RWPE2 (cell line): ENCODE results near the gene PTPRN2.

Experiments
- ATAC-seq: fragments of 200-7000 bp; cut with Tn5 transposase; 3 replicates; pipeline ENCODE4 v1.9.1; 2021; ENCODE audit warnings: low read depth
- DNase-seq: peaks from one replicate; pipeline ENCODE4 v3.0.0-alpha.2; 2020; ENCODE audit warnings: low spot score
- H3K27ac ChIP-seq: fragments of 450-650 bp; 2 replicates; pipeline ENCODE4 v1.5.1; 2017; ENCODE audit warnings: mild to moderate bottlenecking; ENCODE audit not compliant: poor library complexity, severe bottlenecking
- H3K27me3 ChIP-seq: fragments of 250-450 bp; sonication (Bioruptor Pico); 2 replicates; pipeline ENCODE4 v1.5.1; 2021; ENCODE audit warnings: mild to moderate bottlenecking, moderate library complexity; ENCODE audit not compliant: insufficient read depth, poor library complexity, severe bottlenecking
- H3K36me3 ChIP-seq: fragments of 250-450 bp; sonication (Bioruptor Pico); 2 replicates; pipeline ENCODE4 v1.5.1; 2020; ENCODE audit warnings: low read depth, mild to moderate bottlenecking, moderate library complexity
- H3K4me1 ChIP-seq: fragments of 250-450 bp; sonication (Bioruptor Pico); 2 replicates; pipeline ENCODE4 v1.5.1; 2021; ENCODE audit warnings: mild to moderate bottlenecking, moderate library complexity; ENCODE audit not compliant: insufficient read depth, poor library complexity, severe bottlenecking
- H3K4me3 ChIP-seq: fragments of 250-450 bp; sonication (Bioruptor Pico); 2 replicates; pipeline ENCODE4 v1.5.1; 2021; ENCODE audit warnings: mild to moderate bottlenecking, moderate library complexity; ENCODE audit not compliant: severe bottlenecking
- H3K9me3 ChIP-seq: fragments of 250-450 bp; sonication (Bioruptor Pico); 2 replicates; pipeline ENCODE4 v1.5.1; 2021; ENCODE audit warnings: mild to moderate bottlenecking, moderate library complexity; ENCODE audit not compliant: severe bottlenecking
- TF ChIP-seq, protein P1 (sequence below): fragments of 450-650 bp; IDR thresholded peaks from one replicate; pipeline ENCODE4 v1.5.1; 2017; ENCODE audit warnings: mild to moderate bottlenecking, moderate library complexity; ENCODE audit not compliant: poor library complexity, severe bottlenecking

PTPRN2 gene

DNA sequence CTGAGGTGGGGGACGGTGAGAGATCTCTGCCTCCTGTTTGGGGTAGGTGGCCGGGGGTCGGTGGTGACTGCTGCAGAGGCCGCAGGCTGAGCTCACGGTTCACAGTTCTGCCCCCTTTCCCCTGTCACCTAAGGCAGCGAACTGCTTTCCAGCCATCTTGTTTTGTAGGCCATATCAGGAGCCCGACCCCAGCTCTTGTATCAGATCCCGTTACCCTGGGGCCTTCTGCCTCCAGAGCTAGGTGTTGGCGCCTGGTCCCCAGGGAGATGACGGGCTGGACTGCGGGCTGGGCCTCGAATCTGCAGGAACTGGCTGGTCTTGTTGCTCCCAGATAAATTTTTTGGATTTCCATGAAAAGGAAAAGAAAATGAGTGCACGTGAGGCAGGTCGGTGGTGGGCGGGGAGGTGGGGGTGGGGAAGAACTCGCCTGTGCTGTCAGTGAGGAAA lies 1067.8 kb downstream of the PTPRN2 start:
- DNase-seq (peak; percentile 41), ATAC-seq (no peak)
- no peaks in the 10 kb centered on the region for H3K9me3 ChIP-seq
- TF ChIP-seq, protein P1, sequence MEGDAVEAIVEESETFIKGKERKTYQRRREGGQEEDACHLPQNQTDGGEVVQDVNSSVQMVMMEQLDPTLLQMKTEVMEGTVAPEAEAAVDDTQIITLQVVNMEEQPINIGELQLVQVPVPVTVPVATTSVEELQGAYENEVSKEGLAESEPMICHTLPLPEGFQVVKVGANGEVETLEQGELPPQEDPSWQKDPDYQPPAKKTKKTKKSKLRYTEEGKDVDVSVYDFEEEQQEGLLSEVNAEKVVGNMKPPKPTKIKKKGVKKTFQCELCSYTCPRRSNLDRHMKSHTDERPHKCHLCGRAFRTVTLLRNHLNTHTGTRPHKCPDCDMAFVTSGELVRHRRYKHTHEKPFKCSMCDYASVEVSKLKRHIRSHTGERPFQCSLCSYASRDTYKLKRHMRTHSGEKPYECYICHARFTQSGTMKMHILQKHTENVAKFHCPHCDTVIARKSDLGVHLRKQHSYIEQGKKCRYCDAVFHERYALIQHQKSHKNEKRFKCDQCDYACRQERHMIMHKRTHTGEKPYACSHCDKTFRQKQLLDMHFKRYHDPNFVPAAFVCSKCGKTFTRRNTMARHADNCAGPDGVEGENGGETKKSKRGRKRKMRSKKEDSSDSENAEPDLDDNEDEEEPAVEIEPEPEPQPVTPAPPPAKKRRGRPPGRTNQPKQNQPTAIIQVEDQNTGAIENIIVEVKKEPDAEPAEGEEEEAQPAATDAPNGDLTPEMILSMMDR: no peak
- H3K27ac ChIP-seq: no peak overlapping the region
- H3K4me3 ChIP-seq: no peak overlapping the region
- H3K27me3 ChIP-seq: peaks cover 15% of the 10 kb centered on the region
- no peaks in the 10 kb centered on the region for H3K36me3 ChIP-seq
- no peaks in the 10 kb centered on the region for H3K4me1 ChIP-seq

- Histone ChIP-seq H3K27me3 (peaks cover 18% of the 10 kb centered on the region), H3K9me3 (no peaks in the 10 kb centered on the region), H3K27ac (no peak overlapping the region), H3K4me1 (no peaks in the 10 kb centered on the region), H3K4me3 (no peak overlapping the region), H3K36me3 (no peaks in the 10 kb centered on the region)
- ATAC-seq (no peak), DNase-seq (peak; percentile 14)
- TF ChIP-seq, protein P1: no peak
Observed at GRCh38 chr7:157519246-157519645, 1068.4 kb downstream of the PTPRN2 start.

DNA sequence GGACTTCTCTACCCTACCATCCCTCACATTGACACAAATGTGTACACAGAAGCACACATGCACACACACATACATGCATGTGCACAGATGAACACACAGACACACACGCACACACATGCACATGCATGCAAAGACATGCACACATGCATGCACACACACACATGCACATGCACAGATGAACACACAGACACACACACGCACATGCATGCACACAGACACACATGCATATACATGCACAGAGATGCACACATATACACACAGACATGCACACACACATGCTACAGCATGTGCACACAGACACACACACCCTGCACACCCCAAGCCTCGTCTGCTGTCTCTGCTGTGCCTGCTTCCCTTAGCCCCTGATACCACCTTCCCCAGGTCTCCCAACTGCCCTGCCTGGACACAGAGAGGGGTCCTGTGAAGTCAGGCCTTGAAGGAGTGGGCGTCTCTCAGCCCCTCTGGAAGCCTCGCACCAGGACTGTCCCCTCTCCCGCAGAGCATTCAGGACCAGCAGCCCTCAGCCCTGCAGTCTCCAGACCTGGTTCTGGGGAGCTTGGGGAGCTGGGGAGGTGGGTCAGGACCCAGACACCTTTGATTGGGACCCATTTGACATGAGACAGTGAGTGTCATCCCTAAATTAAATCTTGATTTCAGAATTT lies 1069.0 kb downstream of the PTPRN2 start:
- ATAC-seq (no peak), DNase-seq (peak; percentile 39)
- H3K9me3 ChIP-seq: no peaks in the 10 kb centered on the region
- TF ChIP-seq, protein P1: no peak
- peaks cover 20% of the 10 kb centered on the region for H3K27me3 ChIP-seq
- no peak overlapping the region for H3K4me3 ChIP-seq
- H3K4me1 ChIP-seq: no peaks in the 10 kb centered on the region
- H3K36me3 ChIP-seq: no peaks in the 10 kb centered on the region
- H3K27ac ChIP-seq: no peak overlapping the region

DNA sequence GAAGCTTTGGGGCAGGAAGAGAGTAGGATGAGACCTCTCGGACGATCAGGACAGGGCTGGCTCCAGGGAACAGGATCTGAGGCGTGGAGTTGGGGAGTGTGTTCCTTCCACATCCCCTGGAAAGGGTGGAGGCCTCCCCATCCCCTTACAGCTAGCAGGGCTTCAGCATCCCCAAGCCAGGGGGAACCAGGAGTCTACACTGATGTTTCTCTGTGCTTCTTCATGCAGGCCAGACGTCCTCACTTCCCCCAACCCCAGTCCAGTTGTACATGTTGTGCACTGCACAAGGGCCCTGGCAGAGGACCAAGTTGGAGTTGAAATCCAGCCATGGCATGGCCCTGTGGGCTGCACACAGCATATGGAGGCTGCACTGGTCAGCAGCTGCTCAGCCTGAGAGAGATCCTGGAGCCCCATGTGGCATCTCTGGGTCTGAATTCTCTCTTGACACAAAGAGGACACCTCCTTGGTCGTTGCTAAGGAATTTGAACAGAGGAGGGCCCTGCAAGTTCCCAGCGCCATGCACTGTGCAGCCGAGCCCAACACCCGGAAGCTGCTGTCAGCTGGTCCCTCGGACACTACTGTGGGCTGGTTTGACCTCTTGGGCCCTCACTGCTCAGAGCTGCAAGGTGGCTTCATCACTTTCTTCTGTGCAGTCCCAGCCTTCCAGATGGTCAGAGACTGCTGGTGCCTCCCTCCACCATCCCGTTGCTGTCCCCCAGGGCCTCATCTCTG lies 1069.7 kb downstream of the PTPRN2 start:
- H3K36me3 ChIP-seq: no peaks in the 10 kb centered on the region
- ATAC-seq: no peak
- no peaks in the 10 kb centered on the region for H3K4me1 ChIP-seq
- TF ChIP-seq, protein P1: no peak
- no peak overlapping the region for H3K27ac ChIP-seq
- H3K27me3 ChIP-seq: peaks cover 20% of the 10 kb centered on the region
- DNase-seq: peak; percentile 37
- no peak overlapping the region for H3K4me3 ChIP-seq
- H3K9me3 ChIP-seq: no peaks in the 10 kb centered on the region
